ENCODE results near the gene RAB40B.
A peak's percentile ranks its signal among the peaks of the same experiment; 100 is the strongest.

The RAB40B gene

GRCh38 chr17:82709676-82710498 is 11.4 kb upstream of the RAB40B start:
- H3K9me3 ChIP-seq (ENCODE audit: insufficient read depth, low read depth, low read length), result no peaks in the 10 kb centered on the region
- H3K36me3 ChIP-seq (ENCODE audit: insufficient read depth, low read depth, low read length), result no peaks in the 10 kb centered on the region
- H3K27me3 ChIP-seq (ENCODE audit: insufficient read depth, low read length), result no peaks in the 10 kb centered on the region
- no peak overlapping the region for H3K9ac ChIP-seq (ENCODE audit: low read depth, low read length)
- H3K4me3 ChIP-seq (ENCODE audit: low read length), result no peak overlapping the region
- no peaks in the 10 kb centered on the region for H3K4me1 ChIP-seq (ENCODE audit: insufficient read depth, low read length)
- no peak overlapping the region for H3K27ac ChIP-seq (ENCODE audit: low read length)

DNA sequence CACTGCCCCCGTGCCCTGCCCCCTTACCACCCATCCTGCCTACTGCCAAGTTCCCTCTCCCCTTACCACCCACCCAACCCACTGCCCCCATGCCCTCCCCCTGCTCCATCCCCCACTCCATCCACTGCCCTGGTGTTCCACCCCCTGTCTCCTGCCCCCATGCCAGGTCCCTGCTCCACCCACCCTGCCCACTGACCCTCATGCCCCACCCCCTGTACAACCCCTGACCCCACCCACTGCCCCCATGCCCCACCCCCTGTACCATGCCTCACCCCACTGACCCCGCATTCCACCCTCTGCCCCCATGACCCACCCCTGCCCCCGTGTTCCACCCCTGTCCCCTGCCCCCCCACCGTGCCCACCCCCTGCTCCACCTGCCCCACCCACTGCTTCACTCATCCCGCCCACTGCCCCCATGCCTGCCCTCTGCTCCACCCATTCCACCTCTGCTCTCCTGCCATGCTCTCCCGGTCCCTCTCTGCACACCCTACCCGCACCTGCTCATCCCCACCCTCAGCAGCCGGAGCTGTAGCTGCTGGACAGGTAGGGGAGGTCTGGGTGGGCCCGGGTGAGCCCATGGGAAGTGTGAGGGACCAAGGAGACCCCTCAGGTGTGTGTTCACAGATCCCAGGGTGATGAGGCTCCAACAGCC is 10.7 kb upstream of the RAB40B start:
- no peak overlapping the region for H3K27ac ChIP-seq (ENCODE audit: low read length)
- no peaks in the 10 kb centered on the region for H3K36me3 ChIP-seq (ENCODE audit: insufficient read depth, low read depth, low read length)
- H3K4me3 ChIP-seq (ENCODE audit: low read length), result no peak overlapping the region
- H3K9ac ChIP-seq (ENCODE audit: low read depth, low read length), result no peak overlapping the region
- H3K27me3 ChIP-seq (ENCODE audit: insufficient read depth, low read length), result no peaks in the 10 kb centered on the region
- H3K4me1 ChIP-seq (ENCODE audit: insufficient read depth, low read length), result no peaks in the 10 kb centered on the region
- H3K9me3 ChIP-seq (ENCODE audit: insufficient read depth, low read depth, low read length), result no peaks in the 10 kb centered on the region

DNA sequence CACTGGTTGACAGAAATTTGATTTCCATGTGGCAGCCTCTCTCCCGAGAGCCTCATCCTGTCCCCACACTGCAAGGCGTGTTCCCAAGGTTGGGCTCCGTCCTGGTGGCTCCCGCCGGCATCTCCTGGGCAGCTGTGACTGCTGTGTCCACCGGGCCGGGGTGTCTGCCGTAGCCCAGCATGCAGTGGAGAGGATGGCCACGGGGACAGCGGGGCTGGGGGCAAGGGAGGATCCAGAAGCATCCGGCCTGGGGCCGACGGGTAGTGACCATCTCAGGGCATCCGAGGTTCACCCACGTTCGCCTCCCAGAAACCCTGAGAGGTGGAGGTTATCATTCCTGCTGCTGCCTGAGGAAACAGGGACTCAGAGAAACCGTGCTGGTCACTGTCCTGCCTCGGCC is 7.3 kb upstream of the RAB40B start:
- H3K9ac ChIP-seq (ENCODE audit: low read depth, low read length), result no peak overlapping the region
- H3K27me3 ChIP-seq (ENCODE audit: insufficient read depth, low read length), result 0 out of 2 replicates have a peak, but pooled peaks cover under 1% of the 10 kb centered on the region
- no peak overlapping the region for H3K4me3 ChIP-seq (ENCODE audit: low read length)
- no peaks in the 10 kb centered on the region for H3K36me3 ChIP-seq (ENCODE audit: insufficient read depth, low read depth, low read length)
- no peaks in the 10 kb centered on the region for H3K4me1 ChIP-seq (ENCODE audit: insufficient read depth, low read length)
- no peak overlapping the region for H3K27ac ChIP-seq (ENCODE audit: low read length)
- no peaks in the 10 kb centered on the region for H3K9me3 ChIP-seq (ENCODE audit: insufficient read depth, low read depth, low read length)

DNA sequence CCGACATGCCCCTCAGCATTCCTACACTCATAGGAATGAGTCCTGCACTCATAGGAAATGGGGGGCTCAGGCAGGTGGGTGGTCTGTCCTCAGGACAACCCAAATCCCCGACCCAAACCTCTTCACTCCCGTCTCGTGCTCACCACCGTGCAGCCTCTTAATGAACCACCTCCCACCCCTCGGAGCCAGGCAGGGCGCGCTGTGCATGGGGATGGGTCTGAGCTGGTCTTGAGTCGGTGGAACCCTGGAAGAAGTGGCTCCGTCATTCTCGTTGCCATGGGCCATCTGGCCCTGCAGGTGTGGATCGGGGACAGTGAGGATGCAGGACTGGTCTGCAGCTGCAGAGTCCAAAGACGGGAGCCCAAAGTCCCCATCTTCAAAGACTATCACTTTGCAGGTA is 6.4 kb upstream of the RAB40B start:
- Histone ChIP-seq H3K4me1 (ENCODE audit: insufficient read depth, low read length) (no peaks in the 10 kb centered on the region), H3K27me3 (ENCODE audit: insufficient read depth, low read length) (peaks cover 9% of the 10 kb centered on the region), H3K27ac (ENCODE audit: low read length) (no peak overlapping the region), H3K9ac (ENCODE audit: low read depth, low read length) (no peak overlapping the region), H3K4me3 (ENCODE audit: low read length) (no peak overlapping the region), H3K36me3 (ENCODE audit: insufficient read depth, low read depth, low read length) (no peaks in the 10 kb centered on the region), H3K9me3 (ENCODE audit: insufficient read depth, low read depth, low read length) (no peaks in the 10 kb centered on the region)

GRCh38 chr17:82703935-82704865 is 5.7 kb upstream of the RAB40B start:
- Histone ChIP-seq H3K9ac (ENCODE audit: low read depth, low read length) (no peak overlapping the region), H3K4me1 (ENCODE audit: insufficient read depth, low read length) (no peaks in the 10 kb centered on the region; the same call in 1 of the 2 replicates), H3K9me3 (ENCODE audit: insufficient read depth, low read depth, low read length) (no peaks in the 10 kb centered on the region), H3K36me3 (ENCODE audit: insufficient read depth, low read depth, low read length) (no peaks in the 10 kb centered on the region), H3K27me3 (ENCODE audit: insufficient read depth, low read length) (peaks cover 16% of the 10 kb centered on the region), H3K4me3 (ENCODE audit: low read length) (no peak overlapping the region), H3K27ac (ENCODE audit: low read length) (no peak overlapping the region)

DNA sequence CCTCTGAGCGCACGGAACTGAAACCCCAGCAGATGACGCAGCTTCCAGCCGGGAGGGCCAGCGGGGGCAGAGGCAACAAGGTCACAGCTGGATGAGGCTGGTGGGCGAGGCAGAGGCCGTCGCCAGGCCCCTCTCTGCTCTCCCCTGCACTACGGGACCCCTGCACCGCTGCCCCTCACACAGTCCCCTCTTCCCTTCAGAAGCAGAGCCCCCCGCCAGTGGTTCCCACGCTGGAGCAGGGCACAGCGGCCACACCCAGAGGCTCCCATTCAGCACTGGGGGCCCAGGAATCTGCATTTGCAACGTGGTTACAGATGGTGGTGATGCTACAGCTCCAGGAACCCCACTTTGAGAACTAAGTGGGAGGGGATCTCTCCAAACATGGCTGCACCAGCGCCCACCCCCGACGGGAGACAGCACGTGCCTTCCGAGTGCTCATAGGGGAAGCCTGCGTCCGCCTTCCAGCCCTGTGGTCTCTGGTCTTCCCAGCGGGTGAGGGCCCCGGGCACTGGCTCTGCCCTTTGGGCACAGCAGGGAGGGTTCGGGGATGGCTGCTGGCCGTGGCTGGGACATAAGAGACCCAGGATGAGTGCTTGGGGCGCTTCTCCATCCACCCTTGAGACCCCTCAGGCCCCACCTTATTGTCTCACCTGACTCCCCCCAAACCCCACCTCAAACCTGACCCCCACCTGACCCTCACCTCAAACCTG is 4.7 kb upstream of the RAB40B start:
- Histone ChIP-seq H3K9me3 (ENCODE audit: insufficient read depth, low read depth, low read length) (no peaks in the 10 kb centered on the region), H3K27me3 (ENCODE audit: insufficient read depth, low read length) (peaks cover 18% of the 10 kb centered on the region), H3K27ac (ENCODE audit: low read length) (no peak overlapping the region), H3K36me3 (ENCODE audit: insufficient read depth, low read depth, low read length) (no peaks in the 10 kb centered on the region), H3K9ac (ENCODE audit: low read depth, low read length) (no peak overlapping the region), H3K4me1 (ENCODE audit: insufficient read depth, low read length) (no peaks in the 10 kb centered on the region; the same call in 1 of the 2 replicates), H3K4me3 (ENCODE audit: low read length) (no peak overlapping the region)

DNA sequence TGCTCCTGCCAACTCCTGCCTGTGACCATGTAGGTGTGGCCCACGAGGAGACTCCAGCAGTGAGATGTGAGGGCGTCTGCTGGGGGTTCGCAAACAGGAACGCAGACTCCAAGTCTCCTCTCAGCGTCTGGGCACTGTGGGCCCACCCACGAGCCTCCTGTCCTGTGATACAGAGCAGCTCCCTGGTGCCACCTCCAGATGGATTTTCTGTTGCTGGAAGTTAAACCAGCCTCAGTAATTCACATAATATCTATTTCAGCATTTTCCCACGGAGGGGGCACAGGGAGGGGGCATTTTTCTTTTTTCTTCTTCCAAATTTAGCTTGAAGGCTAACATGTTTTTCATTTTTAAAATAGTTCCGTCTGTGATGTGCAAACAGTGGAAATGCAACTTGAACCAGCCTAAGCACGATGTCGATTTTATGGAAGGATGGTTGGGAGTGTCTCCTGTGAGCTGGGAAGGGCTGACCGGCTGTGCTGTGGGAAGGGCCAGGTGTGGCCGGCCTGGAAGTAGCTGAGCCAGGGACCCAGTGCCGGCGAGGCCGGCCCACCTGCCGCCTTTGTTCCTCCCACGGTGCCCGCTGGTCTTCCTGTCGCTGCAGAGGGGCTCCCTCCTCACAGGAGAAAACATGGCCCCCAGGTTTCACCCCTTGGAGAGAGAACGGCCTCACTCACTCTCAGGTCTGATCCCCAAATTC is 3.9 kb upstream of the RAB40B start:
- Histone ChIP-seq H3K36me3 (ENCODE audit: insufficient read depth, low read depth, low read length) (no peaks in the 10 kb centered on the region), H3K4me3 (ENCODE audit: low read length) (no peak overlapping the region), H3K9me3 (ENCODE audit: insufficient read depth, low read depth, low read length) (no peaks in the 10 kb centered on the region), H3K27ac (ENCODE audit: low read length) (no peak overlapping the region), H3K4me1 (ENCODE audit: insufficient read depth, low read length) (no peaks in the 10 kb centered on the region; the same call in 1 of the 2 replicates), H3K9ac (ENCODE audit: low read depth, low read length) (no peak overlapping the region), H3K27me3 (ENCODE audit: insufficient read depth, low read length) (peaks cover 26% of the 10 kb centered on the region)

DNA sequence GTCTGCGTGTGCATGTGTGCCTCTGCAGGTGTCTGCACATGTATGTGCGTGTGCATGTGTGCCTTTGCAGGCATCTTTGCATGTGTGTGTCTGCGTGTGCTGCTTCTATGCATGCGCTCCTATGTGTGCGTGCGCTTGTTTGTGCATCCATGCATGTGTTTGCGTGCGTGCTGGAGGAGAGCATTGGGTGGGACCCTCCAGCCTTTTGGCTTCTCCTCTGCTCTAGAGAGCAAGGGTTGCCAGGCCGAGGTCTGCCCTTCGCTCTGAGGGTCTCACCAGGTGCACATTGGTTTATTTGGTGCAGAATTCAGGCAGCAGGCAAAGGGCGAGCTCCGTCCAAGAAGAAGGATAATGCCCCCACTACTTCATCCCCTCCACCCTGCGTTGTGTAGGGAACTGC is 1.1 kb upstream of the RAB40B start:
- peaks cover 50% of the 10 kb centered on the region for H3K27me3 ChIP-seq (ENCODE audit: insufficient read depth, low read length)
- H3K4me3 ChIP-seq (ENCODE audit: low read length), result peak overlapping the region; percentile 69
- no peaks in the 10 kb centered on the region for H3K36me3 ChIP-seq (ENCODE audit: insufficient read depth, low read depth, low read length)
- H3K27ac ChIP-seq (ENCODE audit: low read length), result no peak overlapping the region
- H3K9ac ChIP-seq (ENCODE audit: low read depth, low read length), result no peak overlapping the region
- H3K9me3 ChIP-seq (ENCODE audit: insufficient read depth, low read depth, low read length), result peaks cover 4% of the 10 kb centered on the region; the same call in 1 of the 2 replicates
- H3K4me1 ChIP-seq (ENCODE audit: insufficient read depth, low read length), result no peaks in the 10 kb centered on the region; the same call in 1 of the 2 replicates

DNA sequence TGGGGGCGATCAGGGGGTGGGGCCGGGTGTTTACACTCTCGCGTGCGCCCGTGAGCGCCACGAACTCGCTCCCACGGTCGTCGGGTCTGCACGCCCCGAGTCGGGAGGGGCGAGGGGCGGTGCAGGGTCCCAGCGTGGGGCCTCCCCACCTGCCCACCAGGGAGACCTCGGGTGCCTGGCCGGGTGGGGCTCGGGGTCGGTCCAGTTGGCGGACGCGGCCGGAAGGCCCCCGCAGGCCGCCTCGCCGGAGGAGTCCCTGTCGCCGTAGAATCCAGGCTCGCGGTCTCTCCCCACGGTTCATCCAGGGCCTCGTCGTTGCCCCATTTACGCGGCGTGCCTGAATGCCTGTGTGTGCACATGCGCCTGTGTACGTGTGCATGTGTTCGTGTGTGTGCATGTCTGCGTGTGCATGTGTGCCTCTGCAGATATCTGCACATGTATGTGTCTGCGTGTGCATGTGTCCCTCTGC is 510 bp upstream of the RAB40B start:
- H3K27ac ChIP-seq (ENCODE audit: low read length), result no peak overlapping the region
- peaks cover 50% of the 10 kb centered on the region for H3K27me3 ChIP-seq (ENCODE audit: insufficient read depth, low read length)
- H3K9me3 ChIP-seq (ENCODE audit: insufficient read depth, low read depth, low read length), result peaks cover 7% of the 10 kb centered on the region; the same call in 1 of the 2 replicates
- no peaks in the 10 kb centered on the region for H3K36me3 ChIP-seq (ENCODE audit: insufficient read depth, low read depth, low read length)
- H3K4me1 ChIP-seq (ENCODE audit: insufficient read depth, low read length), result no peaks in the 10 kb centered on the region; the same call in 1 of the 2 replicates
- H3K4me3 ChIP-seq (ENCODE audit: low read length), result peak overlapping the region; percentile 69
- H3K9ac ChIP-seq (ENCODE audit: low read depth, low read length), result no peak overlapping the region

DNA sequence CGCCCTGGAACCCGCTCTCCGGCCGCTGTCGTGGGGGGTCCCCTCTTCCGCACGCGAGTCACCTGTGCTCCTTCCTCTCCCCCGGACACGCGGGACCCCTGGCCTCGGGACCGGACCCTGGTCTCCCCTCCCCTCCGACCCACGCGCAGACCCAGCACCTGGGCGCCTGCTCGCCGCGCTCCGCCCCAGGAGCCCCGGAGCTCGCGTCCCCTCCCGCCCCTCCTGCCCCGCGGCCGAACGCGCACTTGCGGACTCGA is 762 bp downstream of the RAB40B start:
- Histone ChIP-seq H3K4me1 (ENCODE audit: insufficient read depth, low read length) (no peaks in the 10 kb centered on the region; the same call in 1 of the 2 replicates), H3K9me3 (ENCODE audit: insufficient read depth, low read depth, low read length) (peaks cover 7% of the 10 kb centered on the region; the same call in 1 of the 2 replicates), H3K4me3 (ENCODE audit: low read length) (peak overlapping the region; percentile 33; the same call in 1 of the 2 replicates), H3K27ac (ENCODE audit: low read length) (no peak overlapping the region), H3K9ac (ENCODE audit: low read depth, low read length) (no peak overlapping the region), H3K27me3 (ENCODE audit: insufficient read depth, low read length) (peaks cover 50% of the 10 kb centered on the region), H3K36me3 (ENCODE audit: insufficient read depth, low read depth, low read length) (no peaks in the 10 kb centered on the region)
